ENCODE measurements around the gene AADACL4.

The AADACL4 gene

DNA sequence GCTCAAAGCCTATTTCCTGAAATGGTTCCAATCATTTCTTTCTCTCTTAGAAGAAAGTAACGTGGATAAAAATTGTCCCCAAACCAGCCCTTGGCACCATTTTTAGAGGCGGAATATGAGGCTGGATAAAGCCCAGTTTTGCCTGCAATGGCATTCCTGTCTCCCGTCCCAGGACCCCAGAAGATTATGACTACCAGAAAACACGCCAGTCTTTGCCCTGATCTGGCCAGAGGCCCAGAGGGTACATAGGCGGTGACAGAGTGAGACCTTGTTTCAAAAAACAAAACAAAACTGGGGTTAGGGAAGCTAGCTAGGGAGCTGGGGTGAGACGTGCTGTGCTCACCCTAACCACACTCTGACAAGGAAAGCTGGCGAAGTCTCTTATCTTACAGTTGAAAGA, at the start of gene AADACL4:
Gene AADACL4 (plus strand): TSS at position 301 of the 400 bp plus-strand sequence. CDS start 462 bp downstream, outside the sequence.
- no peak for DNase-seq (ENCODE audit: low spot score)

DNA sequence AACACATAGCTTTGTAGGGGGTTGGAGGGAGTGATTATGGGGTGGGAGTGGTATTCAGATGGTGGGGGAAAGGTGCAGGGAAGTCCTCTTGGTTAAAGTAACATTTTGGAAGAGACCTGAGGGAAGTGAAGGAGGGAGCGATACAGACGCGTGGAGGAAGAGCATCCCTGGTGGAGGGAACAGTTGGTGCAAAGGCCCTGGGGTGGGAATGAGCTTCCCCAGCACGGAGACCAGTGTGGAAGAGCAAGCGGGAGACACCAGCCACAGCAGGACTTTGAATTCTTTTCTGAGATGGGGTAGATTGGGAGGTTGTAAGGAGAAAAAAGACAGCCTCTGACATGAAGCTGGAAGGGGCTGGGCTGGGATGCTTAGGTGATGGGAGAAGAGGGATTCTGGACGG, 49.4 kb upstream of the AADACL4 start:
- no peak for DNase-seq (ENCODE audit: low spot score)

DNA sequence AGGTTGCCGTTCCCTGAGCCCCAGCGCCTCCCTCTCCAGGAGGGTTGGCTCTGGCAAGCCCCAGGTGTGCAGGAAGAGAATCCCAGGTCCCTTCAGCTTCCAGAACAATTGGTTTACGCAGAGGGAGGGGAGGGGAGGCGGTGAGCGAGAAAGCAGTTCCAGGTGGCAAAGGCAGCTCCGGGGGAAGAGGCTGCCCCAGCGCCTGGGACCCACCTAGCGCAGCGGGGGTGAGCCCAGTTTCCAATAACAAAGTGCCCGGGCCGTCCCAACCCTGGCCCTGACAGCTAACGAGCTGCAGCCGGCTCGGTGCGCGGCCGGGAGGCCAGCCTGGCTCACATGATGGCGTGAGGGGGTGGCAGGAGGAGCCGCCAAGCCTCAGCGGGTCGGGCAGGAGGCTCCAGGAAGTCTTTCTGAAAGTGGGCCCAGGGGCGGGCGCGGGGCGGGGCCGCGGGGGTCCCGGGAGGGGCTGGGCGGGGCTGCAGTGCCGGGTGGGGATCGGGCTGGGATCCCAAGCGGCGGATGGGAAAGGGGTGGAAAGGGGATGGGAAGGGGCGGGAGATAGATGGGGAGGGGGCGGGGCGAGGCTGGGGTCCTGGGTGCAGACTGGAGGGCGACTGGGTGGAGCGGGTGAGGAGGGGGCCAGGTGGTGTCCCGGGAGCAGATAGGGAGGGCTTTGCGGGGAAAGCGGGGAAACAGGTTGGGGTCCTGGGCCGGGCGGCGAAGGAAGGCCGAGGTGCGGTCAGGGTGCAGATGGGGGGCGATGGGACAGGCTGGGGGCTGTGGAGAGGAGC, 48.7 kb upstream of the AADACL4 start:
- peak; percentile 93 for DNase-seq (ENCODE audit: low spot score)

DNA sequence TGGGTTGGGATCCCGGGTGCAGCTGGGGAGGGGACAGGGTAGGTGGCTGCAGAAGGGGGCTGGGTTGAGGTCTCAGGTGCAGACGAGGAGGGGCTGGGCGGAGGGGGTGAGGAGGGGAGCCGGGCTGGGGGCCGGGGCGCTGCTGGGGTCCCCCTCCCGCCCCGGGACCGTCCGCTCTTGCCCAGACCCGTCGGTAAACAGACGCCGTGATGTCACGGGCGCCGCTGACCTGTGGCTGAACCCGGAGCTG, 48.2 kb upstream of the AADACL4 start:
- no peak for DNase-seq (ENCODE audit: low spot score)

DNA sequence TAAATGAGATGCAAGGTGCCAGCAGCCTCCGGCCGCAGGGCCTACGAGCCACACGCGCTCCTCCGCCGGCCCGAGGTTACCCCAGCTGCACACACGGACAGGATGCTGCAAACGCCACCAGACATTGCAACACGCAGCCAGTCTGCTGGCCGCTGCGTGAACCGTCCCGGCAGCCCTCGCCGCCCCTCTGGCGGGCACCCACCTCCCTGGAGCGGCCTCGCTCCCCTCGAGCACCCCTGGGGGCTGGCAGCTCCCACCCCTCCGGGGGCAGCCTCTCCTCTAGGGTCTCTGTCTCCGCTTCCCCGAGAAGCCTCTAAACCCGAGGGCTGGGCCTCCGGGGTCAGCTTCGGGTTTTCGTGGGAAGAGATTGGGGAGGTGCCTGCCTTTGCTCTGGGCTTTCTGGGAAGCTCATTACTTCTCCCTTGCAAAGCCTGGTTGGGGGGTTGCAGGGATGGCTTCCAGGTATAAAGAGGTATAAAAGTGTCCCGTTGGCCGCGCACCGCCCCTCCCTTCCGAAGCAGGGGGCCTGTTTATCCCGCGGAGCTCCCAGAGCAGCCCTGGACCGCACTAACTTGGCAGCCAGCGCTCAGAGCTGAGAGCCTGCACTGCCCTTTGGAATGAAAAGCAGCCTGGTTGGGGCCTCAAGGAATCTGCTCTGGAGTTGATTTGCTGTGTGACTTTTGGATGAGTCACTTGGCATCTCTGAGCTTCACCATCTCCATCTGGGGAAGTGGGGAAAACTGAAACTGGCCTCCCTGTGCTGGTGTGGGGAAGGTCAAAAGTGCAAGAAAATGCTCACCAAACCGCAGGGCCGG, 47.7 kb upstream of the AADACL4 start:
- peak; percentile 95 for DNase-seq (ENCODE audit: low spot score)

DNA sequence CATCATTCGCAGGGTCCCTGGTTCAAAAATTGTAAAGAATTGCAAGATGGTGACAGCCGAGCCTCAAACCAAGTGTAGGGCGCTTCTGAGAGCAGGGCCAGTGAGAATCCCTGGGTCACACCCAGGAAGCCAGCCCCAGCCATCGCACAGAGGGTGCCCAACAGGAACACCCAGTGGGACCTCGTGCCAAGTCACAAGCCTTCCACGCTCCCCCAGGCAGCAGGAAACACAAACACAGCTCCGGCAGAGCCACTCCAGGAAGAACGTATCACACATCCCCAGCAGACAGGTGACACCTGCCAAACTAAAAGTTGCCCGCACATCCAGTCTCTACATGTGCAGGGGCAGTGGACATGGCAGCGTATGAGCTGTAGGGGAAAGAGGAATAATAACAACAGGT, 46.1 kb upstream of the AADACL4 start:
- DNase-seq (ENCODE audit: low spot score), result no peak

DNA sequence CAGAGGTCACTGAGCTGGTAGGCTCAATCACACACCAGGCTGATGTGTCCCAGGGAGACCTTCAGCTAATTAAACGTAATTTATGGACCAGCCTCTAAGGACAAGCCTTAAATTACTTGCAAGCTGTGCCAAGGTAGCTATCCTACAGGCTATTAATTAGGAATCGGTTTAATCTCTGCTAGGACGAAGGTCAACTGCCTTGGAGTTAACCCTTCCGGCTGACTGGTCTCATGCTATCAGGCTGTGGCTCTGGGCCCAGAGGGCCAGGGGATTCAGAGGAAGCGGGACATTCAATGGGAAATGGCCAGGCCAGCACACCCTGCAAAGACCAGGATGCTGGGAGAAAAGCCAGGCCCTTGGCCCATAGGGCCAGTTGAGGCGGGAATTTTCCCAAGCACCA, 44.9 kb upstream of the AADACL4 start:
- DNase-seq (ENCODE audit: low spot score), result no peak

DNA sequence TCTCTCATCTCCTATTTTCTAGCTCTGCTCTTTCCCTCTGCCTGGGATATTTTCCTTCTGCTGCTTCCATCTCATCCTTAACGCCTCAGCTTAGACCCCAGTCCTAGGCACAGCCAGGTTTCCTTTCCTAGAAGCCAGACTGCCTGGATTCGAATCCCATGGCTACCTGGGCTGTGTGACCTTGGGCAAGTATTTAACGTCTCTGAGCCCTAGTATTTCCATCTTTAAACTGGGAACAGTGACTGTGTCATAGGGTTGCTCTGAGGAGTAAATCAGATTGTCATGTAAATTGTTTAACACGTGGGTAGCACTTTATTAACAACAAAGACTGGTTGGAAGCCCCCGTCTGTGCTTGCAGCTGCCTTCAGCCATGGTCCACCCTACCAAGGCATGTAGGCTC, 44.2 kb upstream of the AADACL4 start:
- no peak for DNase-seq (ENCODE audit: low spot score)

DNA sequence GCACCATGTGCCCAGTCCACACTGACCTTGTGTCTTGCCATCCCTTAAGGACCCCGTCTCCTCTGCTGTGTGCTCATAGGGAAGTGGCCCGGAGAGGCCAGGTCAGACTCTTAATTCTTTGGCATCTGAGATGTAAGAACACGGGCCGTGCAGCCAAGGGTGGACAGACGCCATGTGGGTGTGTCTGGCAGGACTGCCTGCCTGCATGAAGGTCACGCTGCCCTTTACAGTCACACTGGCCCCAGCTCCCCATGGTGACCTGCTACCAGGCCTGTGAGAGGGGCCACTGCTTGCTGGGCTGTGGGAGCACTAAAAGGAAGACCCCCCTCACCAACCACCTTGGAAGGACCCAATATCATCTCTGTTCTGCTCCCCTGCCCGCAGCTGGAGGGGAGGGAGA, 43.5 kb upstream of the AADACL4 start:
- DNase-seq (ENCODE audit: low spot score), result no peak

DNA sequence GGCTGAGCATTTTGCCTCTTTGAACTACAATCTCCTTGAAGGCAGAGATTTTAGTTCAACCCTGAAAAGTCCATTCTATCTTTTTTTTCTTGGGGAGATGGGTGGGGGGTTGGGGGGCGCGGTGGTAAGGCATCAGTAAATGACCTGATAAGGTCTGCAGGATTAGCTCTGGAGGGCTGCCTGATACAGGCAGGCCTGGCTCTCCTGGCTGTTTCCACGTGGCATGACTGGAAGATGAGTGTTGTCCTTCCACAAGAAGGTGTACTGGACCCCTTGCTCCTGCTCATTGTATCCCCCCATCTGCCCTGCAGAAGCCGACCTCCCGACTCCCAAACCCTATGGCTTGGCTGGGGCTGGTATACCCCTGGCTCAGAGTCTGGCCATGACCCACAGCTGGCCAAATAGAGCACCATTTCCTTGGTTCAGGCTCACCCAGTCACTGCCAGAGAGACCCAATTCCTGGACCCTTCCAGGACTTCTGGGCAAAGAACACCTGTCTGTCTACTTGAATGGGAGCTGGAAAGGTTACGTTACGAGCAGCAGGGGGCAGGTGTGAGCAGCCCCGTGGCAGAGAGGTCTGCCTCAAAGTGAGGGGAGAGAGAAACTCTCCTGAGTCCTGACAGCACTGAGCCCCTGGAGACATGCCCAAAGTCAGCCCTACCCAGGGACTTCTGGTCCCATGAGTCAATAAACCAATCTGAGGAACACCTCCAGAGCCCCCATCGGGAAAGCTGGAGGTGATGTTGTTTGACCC, 42.8 kb upstream of the AADACL4 start:
- DNase-seq (ENCODE audit: low spot score), result no peak

DNA sequence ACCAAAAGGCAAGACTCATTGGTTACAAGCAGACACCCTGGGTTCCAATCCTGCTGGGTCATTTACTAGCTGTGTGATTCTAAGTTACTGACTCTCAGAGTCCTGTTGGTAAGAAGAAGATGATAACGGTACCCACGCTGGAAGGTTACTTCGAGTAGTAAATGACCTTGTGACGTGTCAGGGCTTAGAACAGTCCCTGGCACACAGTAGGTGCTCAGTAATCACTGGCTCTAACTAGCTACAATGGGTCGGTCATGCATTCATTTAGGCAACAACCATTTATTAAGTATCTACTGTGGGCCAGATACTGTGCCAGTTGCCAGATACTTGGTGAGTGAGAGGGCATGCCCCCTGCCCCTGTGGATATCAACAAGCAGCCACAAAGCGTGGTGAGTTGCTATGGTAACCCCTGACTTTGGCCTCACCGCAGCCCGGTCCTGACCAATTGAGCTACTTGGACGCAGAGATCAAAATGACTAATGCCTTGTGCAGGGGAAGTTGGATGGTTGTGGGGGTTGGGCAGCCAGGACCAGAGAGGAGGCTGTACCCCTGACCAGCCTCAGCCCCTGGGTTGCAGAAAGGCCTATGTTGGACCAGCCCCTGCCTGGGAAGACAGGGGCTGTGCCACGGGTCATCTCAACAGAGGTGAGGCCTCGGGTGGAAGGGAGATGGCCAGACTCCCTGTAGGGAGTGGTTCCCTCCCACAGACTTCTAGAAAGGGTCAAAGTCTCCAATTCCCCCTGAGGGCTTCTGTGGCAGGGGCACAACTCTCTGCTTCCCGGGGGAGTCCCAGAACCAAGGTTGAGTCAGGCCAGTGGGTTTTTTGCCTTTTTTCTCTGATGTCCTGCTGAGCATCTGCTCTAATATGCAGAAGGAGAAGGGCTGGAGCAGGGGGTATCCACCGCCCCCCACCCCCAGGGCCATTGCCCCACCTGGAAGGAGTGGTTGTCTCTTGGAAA, 41.9 kb upstream of the AADACL4 start:
- DNase-seq (ENCODE audit: low spot score), result peak; percentile 63

DNA sequence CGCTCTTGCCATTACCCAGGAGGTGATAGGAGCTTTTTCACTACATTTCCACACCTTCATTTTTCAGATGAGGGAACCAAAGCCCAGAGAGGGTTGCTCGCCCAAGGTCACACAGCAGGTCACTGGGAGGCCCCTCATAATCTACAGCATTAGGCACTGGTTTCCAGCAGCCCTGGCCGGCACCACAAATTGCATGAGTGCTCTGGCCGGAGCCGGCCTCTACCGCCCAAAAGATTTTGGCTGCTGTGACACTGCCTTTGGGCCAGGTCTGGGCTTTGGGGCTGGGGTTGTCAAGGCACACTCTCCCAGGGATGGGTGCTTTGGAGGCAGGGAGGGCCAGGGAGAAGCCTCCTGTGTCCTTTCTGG, 41.2 kb upstream of the AADACL4 start:
- DNase-seq (ENCODE audit: low spot score), result no peak

DNA sequence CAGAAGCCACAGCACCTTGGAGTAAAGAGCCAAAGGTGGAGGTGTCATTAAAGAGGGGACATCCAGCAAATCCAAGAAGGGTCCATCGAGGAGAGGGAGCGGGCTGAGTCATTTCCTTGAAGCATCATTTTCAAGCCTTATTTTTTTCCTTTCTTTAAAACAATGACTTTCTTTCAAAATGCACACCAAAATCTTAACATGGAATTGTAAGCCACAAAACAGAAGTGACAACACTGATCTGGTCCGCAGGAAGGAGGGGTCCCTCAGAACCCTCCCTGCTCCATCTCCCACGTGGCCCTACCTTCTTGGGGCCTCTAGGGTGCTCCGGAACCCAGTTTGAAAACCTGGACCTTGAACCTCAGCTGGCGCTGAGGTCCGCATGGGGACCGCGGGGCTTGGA, 40.7 kb upstream of the AADACL4 start:
- DNase-seq (ENCODE audit: low spot score), result no peak

DNA sequence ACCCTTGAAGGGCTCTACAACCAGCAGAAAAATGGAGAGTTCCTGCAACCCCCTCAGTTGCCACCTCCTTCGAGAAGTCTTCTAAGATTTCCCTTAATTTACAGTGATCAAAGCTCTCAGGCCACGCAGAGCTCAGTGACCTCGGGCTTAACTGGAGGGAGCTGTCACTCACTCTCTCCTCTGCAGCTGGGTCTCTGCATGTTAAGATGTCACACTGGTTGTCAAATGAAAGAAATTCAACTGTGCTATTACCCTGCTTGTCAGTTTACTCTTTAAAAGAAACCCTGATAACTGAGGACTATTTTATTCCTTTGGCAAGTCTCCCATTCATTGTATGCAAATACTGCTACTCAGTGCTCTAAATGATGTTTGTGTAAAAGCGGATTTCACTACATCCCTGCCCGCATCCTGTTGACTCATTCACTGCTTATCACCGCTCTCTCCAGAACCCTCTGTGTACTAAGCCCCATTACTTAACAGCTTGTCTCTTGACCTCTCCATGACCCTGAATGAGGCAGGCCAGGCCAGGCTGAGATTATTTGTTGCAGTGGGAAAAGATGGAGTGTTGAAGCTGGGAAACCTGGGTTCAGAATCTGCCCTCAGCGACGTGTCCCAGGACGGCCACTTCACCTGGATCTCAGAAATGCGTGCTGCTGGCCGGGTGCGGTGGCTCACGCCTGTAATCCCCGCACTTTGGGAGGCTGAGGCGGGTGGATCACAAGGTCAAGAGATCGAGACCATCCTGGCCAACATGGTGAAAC, 39.6 kb upstream of the AADACL4 start:
- DNase-seq (ENCODE audit: low spot score), result peak; percentile 88

DNA sequence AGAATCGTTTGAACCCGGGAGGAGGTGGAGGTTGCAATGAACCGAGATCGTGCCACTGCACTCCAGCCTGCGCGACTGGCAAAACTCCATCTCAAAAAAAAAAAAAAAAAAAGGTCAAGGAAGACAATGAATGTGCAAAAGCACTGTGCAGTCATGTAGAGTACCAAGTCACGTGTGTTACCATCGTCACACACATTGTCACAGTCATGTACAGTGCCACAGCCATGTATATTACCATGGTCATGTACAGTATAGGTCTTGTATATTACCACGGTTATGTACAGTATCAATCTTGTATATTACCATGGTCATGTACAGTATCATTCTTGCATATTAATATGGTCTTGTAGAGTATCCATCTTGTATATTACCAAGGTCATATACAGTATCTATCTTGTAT, 38.9 kb upstream of the AADACL4 start:
- DNase-seq (ENCODE audit: low spot score), result no peak

DNA sequence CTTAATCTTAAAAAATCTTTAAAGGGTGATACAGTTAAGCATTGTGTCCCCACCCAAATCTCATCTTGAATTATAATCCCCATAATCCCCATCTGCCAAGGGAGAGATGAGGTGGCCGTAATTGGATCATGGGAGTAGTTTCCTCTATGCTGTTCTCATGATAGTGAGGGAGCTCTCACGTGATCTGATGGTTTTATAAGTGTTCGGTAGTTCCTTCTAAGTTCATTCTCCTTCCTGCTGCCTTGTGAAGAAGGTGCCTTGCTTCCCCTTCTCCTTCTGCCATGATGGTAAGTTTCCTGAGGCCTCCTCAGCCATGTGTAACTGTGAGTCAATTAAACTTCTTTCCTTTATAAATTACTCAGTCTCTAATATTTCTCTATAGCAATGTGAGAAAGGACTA, 36.6 kb upstream of the AADACL4 start:
- DNase-seq (ENCODE audit: low spot score), result no peak

DNA sequence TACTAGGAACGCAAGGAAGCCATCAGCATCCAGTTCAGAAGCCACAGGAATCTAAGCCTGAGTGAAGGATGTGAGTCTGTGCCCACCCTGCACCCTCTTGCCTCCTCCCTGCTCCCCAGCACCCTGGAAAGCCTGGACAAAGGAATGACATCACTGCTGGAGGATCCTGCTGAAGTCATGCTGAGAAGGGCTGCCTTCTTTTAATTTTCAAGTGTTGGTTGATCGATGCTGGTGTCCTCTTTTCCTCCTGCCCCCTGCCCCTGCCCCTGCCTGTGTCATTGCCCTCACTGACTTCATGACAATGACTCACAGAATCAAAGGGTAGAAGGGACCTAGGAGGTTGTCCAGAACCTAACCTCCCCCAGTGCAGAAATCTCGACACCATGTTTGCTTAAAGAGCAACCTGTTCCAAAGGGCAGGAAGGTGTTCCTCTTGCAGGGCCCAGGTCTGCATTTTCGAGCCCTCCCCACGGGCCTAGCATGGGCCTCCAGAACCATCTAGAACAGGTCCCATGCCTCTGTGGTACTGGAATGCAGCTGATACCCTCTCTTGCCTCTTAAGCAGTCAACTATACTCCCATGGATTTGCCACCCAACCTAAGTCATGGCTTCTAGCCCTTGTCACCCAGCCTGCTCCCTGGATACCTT, 35.5 kb upstream of the AADACL4 start:
- no peak for DNase-seq (ENCODE audit: low spot score)

DNA sequence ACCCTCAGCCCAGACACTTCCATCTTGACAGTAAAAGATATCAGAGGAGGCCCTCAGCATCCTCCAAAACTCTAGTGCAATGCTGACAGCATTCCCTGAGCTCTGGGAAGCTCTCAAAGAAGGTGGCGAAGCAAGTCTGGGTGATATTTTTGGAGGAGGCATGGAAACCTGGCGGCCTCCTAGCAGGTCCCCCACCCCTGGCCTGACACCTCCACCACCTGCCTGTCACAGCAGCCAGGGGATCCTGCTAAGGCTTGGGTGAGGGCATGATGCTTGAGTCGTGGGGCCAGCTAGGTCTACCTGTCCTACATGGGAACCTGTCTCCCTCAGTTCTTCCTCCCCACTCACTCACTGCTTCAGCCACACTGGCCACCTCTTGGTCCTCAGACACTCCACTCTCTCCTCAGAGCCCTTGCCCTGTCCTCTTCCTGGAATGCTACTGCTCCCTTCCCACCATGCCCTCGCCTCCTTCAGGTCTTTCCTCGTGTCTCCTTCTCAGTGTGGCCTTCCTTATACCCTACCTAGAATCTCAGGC, 34.3 kb upstream of the AADACL4 start:
- DNase-seq (ENCODE audit: low spot score), result no peak

DNA sequence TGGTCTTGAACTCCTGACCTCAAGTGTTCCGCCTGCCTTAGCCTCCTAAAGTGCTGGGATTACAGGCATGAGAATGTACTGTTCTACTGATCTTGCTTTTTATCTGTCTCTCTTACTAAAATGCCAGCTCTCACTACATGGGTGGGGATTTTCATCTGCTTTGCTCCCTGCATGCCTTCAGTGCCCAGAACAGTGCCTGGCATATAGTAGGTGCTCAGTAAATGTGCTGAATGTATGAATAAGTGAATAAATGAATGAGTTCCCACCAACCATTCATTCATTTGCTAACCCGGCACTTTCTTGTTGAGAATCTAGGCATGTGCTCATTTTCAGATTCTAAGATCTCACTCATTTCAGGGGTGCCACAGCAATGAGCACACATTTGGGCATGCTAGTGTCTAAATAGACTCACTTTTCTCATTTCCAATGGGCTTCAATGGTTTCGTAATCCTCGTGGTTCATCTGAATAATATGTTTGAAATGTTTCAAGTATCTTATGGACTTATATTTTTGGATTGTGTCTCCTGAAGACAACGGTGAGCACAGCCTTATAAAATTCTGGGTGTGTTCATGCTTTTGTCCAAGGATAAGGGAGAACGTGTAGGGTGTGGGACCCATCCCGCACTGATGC, 33.5 kb upstream of the AADACL4 start:
- DNase-seq (ENCODE audit: low spot score), result peak; percentile 44

DNA sequence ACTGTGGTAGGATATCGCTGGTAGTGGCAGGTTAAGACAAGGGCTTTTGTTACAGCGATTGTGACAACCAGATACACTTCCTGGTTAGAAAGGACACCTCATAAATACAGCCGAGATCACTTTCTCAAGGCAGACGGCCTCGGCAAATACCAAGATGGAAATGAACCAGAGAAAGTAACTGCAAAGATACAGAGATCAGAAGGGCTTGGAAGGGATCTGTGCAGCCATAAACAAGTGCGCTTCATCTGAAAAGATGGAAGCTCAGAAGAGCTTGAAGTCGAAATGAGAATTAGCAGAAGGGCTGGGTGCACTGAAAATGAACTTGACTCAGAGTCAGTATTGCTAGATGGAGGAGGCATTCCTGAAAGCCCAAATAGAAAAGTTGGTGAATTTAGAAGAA, 32.9 kb upstream of the AADACL4 start:
- no peak for DNase-seq (ENCODE audit: low spot score)

Data from GM03348 (cell line).